NCI-H526 (cell line): ENCODE measurements around the gene RPS16.
A peak's percentile ranks its signal among the peaks of the same experiment; 100 is the strongest.

ENCODE experiments used
- DNase-seq, 2 experiments: peaks; one replicate each; lab custom pipeline; 2025; lab: John Stamatoyannopoulos, UW

Gene RPS16

DNA sequence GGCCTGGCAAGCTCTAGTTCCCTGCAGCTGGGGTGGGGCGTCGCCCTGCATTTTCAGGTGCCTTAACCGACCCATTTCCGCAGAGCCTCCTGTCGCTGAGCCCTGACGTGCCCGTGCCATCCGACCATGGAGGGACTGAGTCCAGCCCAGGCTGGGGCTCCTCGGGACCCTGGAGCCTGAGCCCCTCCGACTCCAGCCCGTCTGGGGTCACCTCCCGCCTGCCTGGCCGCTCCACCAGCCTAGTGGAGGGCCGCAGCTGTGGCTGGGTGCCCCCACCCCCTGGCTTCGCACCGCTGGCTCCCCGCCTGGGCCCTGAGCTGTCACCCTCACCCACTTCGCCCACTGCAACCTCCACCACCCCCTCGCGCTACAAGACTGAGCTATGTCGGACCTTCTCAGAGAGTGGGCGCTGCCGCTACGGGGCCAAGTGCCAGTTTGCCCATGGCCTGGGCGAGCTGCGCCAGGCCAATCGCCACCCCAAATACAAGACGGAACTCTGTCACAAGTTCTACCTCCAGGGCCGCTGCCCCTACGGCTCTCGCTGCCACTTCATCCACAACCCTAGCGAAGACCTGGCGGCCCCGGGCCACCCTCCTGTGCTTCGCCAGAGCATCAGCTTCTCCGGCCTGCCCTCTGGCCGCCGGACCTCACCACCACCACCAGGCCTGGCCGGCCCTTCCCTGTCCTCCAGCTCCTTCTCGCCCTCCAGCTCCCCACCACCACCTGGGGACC is 27.9 kb downstream of the RPS16 start:
- DNase-seq = peak in 1 of 2 experiments; percentile 53

GRCh38 chr19:39407410-39407659 is 28.4 kb downstream of the RPS16 start:
- DNase-seq = no peak

DNA sequence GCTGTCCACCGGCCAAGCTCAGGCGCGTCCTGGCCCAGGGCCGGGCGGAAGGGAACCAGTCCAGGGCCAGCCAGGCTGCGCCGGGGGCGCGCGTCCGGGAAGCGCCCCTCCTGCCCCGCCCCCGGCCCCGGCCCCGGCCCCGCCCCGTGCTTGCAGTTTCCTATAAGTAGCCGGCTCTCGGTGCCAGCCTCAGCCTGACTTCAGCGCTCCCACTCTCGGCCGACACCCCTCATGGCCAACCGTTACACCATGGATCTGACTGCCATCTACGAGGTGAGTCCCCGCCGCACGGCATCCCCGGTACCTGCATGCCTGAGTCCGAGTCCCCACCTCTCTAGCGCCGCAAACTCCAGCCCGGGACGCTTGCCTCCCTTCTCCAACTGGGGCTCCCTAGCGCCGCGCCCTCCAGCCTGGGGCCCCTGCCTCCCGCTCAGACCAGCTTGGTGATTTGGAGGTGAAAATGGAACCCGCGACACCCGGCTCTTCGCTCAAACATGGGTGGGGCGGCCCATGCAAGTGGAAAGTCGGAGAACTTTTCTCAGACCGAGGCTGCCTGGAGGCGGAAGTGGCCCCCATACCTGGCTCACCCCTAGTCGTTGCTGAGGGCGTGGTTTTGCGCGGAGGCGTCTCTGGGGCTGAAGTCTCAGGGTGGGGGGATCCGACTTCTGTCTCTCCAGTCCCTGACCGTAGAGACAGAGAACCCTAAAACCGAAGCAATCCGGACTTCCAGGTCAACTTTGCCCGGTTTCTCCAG is 28.9 kb downstream of the RPS16 start, which contains the start of gene ZFP36:
Gene ZFP36 (plus strand): TSS at position 192 of the 754 bp plus-strand sequence. CDS start 58 bp downstream, at position 250.
- DNase-seq = peak; percentile 63 to 91

- no peak for DNase-seq
Measured at GRCh38 chr19:39405958-39406655, 29.6 kb downstream of the RPS16 start.

DNA sequence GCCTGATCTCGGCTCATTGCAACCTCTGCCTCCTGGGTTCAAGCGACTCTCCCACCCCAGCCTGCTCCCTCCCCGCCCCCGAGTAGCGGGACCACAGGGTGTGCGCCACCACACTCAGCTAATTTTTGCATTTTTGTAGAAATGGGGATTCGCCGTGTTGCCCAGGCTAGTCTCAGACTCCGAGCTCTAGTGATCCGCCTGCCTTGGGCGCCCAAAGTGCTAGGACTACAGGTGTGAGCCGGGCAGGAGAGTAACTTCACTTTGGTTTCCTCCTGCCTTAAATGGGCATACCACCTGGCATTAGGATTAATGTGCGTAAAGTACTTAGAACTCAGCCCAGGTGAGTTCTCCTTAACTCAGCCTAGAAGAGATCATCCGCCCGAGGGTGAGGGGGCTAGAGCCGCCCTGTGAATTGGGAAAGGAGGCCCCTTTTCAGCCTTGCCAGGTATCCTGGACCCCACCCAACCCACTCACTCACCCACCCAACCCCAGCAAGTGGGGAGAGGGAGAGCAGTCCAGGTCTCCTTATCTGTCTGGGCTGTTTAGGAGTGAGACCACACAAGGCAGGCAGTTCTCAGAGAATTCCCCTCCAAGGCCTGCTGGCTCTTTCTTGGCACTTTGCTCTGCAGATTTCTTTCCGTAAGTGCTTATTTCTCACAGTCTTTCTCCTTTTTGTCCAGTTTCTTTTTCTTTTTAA is 30.3 kb downstream of the RPS16 start:
- peak in 1 of 2 experiments; percentile 25 for DNase-seq

DNA sequence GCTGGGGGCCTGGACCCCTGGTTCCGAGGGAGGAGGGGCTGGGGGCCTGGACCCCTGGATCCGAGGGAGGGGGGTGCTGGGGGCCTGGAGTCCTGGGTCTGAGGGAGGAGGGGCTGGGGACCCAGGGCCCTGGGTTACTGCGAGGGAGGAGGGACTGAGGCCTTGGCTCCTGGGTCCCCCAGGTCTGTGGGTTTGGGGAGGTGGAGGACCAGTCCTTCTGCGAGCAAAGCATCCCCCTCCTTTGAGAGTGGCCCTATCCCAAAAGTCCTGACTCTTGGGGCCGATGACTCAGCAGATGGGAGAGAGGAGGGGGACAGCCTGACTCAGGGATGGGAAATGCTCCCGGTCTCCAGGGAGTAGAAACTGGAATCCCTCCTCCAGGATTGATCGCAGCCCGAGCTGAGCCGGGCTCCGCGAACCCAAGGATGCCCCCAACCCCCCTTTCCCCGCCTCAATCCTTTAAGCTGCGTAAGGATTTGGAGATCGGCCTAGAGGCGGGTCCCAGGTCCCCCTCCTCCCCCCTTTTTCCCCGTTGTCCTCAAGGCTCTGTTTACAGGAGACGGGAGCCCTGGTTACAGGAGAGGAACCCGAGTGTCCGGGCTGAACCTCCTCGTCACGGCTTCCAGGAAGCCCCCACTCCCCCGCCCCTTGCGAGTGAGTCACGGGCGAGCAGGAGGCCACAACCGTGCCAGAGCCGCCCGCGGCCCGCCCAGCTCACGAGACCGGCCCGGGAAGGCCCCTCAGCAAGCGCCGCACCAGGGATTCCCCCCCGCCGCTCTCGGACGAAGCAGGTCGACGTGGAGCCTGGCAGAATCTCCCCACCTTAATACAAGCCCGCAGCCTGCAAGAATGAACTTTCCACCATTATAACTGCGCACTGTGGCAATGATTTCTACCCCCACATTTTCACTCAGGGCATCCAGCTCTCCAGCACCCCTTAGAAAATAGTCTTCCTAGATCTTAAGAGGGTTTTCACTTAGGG is 32.1 kb downstream of the RPS16 start:
- DNase-seq = peak in 1 of 2 experiments; percentile 69

GRCh38 chr19:39402346-39403300 is 33.1 kb downstream of the RPS16 start:
- peak; percentile 56 to 81 for DNase-seq

- DNase-seq = peak in 1 of 2 experiments; percentile 26
Measured at GRCh38 chr19:39401549-39402345, 34.0 kb downstream of the RPS16 start.

DNA sequence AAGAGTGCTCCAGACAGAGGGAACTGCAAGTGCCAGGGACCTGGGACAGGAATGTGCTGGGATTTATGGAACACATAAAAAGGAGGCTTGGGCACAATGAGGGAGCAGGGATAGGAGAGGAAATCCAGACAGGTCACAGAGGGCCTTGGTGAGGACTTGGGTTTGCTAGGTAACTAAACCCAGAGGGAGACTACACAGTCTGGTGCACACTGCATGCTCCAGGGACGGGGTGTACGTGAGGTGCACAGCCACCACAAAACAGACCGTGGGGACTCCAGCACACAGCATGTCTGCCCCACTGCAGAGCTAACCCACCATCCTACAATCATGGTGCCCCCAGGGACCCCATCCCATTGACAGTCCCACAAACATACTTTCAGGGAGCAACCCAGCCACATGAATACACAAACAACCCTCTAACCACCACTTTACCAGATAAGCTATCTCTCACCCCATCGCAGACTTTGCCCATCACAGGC is 34.6 kb downstream of the RPS16 start:
- DNase-seq = no peak

GRCh38 chr19:39400061-39400460 is 35.7 kb downstream of the RPS16 start:
- DNase-seq = no peak

- no peak for DNase-seq
Measured at GRCh38 chr19:39399668-39400050, 36.1 kb downstream of the RPS16 start.

GRCh38 chr19:39398297-39398864 is 37.4 kb downstream of the RPS16 start:
- no peak for DNase-seq

DNA sequence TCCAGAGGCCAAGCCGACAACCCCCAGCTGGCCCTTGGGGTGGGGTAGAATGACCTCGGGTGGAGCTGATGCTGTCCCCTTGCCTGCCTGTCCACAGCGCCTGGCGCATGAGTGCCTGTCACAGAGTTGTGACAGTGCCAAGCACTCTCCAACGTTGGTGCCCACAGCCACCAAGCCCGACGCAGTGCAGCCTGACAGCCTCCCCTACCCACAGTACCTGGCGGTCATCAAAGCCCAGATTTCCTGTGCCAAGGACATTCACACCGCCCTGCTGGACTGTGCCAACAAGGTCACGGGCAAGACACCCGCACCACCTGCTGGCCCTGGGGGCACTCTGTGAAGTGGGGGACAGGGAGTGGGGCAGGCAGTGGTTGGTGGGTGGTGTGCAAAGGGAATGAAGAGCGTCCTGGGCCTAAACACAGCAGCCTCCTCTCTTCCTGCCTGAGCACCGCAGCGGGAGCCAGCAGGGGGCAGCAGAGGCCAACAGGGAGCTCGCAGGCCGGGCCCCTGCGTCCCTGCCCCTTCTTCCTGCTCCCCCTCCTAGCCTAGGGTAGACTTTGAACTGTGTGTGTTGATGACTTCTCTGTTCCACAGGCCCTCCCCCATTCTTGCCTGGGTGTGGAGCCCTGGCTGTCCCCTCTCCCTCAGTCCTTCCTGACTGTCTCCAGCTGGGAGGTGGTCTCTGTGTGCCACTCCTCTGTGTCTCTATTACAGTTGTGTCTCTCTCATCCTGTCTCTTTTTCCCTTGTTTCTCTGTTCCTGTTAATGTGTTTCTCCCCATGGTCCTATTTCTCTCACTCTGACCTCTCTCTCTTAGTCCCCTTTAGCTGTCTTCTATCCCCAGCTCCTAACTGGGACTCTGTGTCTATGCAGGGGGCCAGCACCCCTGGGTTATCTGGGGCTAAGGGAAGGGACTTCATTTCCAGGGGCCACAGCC is 38.1 kb downstream of the RPS16 start:
- peak; percentile 40 to 89 for DNase-seq

GRCh38 chr19:39390751-39391437 is 44.9 kb downstream of the RPS16 start, which contains the start of the genes MED29 and PAF1:
Gene MED29, plus strand, starts transcription at chr19:39391378. Its CDS starts 45 bp downstream, at chr19:39391423.
Gene PAF1, minus strand, starts transcription at chr19:39391106. Its CDS starts 242 bp downstream, at chr19:39390864.
- peak; percentile 100 for DNase-seq

- DNase-seq = no peak
Measured at GRCh38 chr19:39390451-39390750, 45.3 kb downstream of the RPS16 start.

GRCh38 chr19:39389631-39390414 is 45.9 kb downstream of the RPS16 start:
- DNase-seq = peak in 1 of 2 experiments; percentile 18
